ENCODE measurements around the gene ACTN4.

ACTN4 gene

DNA sequence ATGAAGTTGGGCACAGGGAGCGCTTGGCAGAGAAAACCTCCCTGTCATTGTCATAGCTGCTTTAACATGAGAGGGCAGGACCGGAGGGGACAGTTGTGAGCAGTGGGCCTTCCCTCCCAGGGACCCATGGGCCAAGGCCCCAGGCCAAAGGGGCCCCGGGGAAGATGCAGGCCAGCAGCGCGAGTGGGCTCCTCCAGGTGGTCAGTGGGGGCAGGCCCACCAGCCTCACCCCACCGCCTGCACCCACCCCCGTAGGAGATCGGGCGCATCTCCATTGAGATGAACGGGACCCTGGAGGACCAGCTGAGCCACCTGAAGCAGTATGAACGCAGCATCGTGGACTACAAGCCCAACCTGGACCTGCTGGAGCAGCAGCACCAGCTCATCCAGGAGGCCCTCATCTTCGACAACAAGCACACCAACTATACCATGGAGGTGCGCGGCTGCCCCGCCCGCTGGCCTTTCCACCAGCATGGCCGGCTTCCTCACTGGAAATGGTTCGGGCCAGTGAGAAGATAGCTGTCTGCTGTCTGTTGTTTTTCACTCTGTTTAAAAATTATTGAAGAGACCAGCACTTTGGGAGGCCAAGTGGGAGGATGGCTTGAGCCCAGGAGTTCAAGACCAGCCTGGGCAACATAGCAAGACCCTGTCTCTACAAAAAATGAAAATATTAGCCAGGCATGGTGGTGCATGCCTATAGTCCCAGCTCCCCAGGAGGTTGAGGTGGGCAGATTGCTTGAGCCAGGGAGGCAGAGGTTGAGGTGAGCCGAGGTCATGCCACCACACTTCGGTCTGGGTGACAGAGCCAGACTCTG, 78.2 kb downstream of the ACTN4 start:
- DNase-seq (ENCODE audit: low spot score) = no peak

DNA sequence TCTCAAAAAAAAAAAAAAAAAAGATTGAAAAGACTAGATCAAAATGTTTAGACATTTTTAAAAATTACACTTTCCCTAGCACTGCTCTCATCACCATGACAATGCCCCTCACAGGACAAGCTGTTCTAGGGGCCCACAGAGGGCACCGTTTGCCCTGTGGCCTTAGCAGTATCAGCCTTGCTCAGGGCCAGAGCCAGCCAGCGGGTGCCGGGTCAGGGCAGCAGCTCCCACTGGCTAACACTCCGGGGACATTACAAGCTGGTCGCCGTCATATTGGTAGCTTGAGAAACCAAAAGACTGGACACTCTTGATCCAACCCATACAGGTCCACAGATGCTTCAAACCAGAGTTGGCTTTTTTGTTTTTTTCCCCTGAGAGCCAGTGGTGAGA, 78.8 kb downstream of the ACTN4 start:
- no peak for DNase-seq (ENCODE audit: low spot score)

DNA sequence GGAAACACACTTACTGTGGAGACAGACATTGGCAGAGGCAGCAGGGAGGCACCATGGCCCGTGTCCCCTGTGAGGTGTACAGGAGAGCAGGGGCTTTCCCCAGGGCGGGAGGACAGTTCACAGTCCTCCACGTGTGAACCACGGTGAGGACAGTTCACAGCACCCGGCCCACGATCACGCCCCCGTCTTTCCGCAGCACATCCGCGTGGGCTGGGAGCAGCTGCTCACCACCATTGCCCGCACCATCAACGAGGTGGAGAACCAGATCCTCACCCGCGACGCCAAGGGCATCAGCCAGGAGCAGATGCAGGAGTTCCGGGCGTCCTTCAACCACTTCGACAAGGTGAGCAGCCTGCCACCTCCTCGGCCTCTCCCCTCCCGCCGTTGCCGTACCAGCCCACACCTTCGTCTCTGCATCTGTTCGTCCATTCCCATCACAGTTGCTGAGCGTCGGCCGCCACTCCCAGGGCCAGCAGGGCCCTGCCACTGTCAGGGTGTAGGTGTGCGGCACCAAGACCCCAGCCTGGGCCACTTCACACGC, 79.4 kb downstream of the ACTN4 start:
- no peak for DNase-seq (ENCODE audit: low spot score)

DNA sequence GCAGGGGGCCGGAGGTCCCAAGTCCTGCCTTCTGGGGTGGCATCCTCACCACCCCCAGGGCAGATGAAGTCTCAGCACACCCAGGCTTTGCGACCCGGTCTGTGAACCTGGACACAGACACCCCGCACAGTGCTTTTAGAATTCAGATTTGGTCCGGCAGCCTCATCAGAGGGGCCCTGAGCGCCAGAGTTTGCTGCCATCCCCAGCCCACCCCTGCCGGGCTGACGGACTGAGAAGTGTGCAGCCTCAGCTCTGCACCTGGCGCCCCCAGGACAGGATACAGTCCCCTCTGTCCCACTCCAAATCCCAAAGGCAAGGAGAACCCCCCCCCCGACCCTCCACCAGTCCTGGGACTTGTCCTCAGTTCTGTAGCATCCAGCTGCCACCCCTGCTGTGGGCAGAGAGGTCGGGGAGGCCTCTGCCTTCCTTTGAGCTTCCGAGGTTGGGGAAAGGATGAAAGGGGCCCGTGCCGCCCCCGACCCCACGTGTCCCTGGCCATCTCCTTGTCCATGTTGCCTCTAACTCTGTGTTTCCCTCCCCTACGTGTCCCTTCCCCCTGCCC, 79.9 kb downstream of the ACTN4 start:
- no peak for DNase-seq (ENCODE audit: low spot score)

DNA sequence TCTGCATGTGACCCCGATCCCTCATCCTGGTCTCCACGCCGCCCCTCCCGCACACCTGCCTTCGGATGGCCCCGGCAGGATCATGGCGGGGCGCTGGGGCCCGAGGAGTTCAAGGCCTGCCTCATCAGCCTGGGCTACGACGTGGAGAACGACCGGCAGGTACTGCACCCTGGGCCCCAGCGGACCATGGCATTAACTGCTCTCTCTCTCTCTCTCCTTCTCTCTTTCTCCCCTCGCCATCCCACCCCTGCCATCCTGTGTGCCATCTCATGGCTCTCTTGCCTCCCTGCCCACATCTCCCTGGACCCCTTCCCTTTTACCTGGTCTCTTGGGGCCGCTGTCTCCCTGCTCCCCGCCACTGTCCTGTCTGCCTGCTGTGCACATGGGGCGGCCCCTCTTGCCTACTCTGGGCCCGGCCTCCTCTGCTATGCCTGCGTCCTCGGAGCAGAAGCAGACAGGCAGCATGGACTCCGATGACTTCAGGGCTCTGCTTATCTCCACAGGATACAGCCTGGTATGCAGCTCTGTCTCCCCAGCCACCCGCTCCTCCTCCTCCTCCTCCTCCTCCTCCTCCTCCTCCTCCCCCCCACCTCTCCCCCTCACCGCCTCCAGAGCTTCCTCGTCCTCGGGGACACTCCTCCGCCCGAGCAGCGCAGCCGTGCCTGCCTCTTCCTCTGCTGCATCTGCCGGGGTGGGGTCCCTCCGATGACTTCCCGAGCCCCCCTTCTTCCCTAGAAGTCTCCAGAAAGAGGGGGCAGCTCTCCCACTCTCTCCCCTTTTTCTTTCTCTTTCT, 80.6 kb downstream of the ACTN4 start:
- DNase-seq (ENCODE audit: low spot score) = no peak

DNA sequence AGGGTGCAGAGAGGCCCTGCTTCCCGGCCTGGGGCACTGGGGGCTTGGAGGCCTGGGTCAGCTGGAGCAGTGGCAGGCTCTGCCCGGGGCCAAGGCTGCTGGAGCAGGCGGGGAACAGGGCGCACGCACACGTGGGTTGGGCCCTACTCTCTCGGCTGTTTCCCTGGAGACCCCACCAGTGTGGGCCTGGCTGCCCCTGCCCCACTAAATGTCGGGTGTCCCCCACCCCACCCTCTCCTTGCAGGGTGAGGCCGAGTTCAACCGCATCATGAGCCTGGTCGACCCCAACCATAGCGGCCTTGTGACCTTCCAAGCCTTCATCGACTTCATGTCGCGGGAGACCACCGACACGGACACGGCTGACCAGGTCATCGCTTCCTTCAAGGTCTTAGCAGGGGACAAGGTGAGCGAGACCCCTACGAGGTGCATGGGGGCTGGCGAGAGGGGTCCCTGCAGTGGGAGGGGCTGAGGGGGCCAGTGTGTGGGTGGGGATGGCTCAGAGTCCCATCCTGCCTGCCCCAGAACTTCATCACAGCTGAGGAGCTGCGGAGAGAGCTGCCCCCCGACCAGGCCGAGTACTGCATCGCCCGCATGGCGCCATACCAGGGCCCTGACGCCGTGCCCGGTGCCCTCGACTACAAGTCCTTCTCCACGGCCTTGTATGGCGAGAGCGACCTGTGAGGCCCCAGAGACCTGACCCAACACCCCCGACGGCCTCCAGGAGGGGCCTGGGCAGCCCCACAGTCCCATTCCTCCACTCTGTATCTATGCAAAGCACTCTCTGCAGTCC, 81.5 kb downstream of the ACTN4 start:
- no peak for DNase-seq (ENCODE audit: low spot score)

DNA sequence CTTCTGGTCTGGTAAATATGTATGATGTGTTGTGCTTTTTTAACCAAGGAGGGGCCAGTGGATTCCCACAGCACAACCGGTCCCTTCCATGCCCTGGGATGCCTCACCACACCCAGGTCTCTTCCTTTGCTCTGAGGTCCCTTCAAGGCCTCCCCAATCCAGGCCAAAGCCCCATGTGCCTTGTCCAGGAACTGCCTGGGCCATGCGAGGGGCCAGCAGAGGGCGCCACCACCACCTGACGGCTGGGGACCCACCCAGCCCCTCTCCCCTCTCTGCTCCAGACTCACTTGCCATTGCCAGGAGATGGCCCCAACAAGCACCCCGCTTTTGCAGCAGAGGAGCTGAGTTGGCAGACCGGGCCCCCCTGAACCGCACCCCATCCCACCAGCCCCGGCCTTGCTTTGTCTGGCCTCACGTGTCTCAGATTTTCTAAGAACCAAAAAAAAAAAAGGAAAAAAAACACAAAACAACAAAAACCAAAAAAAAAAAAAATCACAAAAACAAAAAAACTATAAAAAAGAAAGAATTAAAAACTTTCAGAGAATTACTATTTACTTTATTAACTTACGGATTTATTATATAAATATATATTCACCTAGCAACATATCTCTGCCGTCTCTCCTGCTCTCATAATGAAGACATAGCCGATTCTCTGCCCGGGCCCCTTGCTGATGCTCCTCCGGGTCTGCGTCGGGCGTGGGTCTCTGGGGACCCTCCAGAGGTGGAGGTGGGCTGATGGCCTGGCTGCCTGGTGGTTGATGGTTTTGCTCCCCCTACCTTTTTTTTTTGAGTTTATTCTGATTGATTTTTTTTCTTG, 82.4 kb downstream of the ACTN4 start:
- DNase-seq (ENCODE audit: low spot score) = peak; percentile 75

DNA sequence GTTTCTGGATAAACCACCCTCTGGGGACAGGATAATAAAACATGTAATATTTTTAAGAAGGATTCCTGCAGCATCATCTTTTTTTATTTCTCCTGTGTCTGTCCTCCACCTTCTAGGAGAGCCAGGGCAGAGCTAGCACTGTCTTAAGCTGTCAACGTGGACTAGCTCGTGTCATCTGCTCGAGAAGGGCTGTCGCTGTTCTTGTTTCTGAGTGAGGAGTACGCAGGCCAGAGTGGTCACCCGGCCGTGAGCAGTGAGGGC, 83.0 kb downstream of the ACTN4 start:
- no peak for DNase-seq (ENCODE audit: low spot score)

DNA sequence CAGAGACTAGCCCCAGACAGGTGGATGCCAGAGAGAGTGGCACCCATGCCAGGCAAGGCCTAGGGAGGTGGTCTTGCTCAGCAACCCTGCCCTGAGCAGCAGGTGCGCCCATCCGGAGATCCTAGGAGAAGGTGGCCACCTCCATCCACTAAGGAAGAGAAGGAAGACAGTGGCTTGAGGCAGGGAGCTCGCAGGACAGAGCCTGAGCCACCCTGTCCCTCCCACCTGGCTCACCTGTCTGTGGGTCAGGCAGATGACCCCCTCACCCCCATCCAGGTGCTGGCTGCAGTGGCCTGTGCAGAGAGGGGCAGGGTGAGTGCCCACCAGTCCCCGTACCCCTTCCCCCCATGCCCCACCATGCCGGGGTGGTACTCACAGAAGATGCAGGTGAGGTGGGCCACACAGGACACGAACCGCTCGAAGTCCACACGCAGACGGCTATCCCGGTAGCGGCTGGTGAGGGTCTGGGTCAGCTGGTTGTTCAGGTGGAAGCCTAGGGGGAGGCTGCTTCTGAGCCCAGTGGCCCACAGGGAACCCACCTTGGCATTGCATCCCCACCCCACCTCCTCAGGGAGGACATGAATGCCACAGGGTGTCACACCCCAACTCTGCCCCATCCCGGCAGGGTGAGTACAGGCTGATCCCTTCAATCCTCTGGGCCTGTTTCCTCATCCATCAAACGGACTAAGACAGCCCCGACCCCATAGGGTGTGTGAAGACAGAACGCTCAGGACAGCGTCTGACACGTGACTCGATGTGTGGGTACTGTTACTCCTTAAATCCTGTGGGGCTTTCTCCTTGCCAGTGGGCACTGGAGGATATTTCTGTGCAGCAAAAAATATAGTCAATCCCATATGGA, 83.5 kb downstream of the ACTN4 start:
- no peak for DNase-seq (ENCODE audit: low spot score)

DNA sequence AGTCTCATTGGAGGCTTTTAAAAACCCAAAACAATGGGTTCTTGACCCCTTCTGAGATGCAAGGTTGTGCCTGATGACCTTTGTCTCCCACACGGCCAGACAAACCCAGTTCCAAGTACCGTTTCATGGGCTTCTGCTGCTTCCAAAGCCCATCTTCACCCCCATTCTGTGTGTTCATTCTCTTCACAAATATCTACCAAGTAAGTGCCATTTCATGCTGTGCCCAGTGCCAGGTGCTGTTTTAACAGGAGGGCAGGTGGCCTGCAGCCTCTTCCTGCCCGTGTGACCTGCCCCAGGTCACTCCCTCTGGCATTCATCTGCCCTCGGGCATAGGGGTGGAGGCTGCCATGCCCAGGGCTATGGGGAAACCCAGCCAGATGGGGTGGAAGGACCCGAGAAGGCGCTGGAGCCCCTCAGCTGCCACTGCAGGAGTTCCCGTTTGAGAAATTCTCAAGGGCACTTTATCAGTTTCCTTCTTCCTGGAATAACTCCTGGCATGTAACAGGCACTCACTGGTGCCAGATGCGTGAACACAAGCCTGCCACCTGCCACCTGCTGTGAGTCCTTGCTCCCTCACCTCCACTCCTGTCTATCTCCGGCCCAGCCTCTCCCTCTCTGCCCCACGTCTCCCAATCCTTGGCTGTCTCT, 84.3 kb downstream of the ACTN4 start:
- no peak for DNase-seq (ENCODE audit: low spot score)

DNA sequence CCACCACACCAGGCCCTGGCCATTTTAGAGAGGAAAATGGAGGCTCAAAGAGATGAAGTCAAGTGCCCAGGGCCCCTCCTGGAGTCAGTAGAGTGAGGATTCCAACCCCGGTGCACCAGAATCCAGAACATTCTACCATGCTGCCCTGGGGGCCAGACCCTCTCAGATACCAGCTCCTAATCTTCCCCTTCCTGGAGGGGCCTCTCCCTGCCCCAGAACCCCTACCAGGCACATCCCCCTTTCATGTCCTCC, 85.7 kb downstream of the ACTN4 start:
- no peak for DNase-seq (ENCODE audit: low spot score)

DNA sequence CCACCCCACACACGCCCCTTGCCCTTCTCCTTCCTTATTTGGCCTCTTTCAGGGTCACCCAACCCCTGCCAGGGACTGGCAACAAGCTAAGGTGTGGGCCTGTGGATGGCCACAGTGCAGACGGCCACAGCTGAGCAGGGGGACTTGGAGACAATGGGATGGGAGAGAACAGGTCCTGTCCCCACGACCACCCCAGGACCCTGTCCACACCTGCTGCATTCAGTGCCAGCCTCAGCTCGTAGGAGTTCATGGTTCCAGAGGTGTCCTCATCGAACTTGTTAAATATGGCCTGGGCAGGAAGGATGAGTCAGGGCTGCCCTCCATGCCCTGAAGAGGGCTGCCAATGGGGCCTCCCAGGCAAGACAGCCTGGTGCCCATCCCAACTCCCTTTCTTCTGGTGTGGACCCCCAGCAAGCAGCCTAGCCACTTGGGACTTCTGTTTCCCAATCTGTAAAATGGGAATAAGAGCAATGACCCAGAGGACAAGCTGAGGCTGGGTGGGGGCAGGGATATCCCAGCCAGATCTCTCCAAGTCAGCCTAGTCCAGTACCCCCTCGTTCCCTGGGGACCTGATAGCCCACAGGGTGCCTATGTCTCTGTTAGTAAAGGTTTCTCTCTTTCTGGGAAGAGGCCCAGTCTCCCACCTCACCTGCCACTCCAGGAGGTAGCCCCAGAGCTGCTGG, 86.2 kb downstream of the ACTN4 start:
- DNase-seq (ENCODE audit: low spot score) = no peak

DNA sequence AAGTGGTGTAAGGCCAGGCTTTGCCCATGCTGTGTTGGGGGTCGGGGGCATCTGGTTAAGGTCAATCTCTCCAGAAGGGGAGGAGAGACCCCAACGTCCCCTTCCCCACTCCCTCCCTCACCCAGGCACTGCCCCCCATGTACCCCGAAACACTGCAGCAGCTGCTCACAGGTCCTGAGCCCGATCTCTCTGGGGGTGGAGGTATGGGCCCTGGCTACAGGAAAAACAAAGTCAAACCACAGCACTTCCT, 86.7 kb downstream of the ACTN4 start:
- peak; percentile 55 for DNase-seq (ENCODE audit: low spot score)

DNA sequence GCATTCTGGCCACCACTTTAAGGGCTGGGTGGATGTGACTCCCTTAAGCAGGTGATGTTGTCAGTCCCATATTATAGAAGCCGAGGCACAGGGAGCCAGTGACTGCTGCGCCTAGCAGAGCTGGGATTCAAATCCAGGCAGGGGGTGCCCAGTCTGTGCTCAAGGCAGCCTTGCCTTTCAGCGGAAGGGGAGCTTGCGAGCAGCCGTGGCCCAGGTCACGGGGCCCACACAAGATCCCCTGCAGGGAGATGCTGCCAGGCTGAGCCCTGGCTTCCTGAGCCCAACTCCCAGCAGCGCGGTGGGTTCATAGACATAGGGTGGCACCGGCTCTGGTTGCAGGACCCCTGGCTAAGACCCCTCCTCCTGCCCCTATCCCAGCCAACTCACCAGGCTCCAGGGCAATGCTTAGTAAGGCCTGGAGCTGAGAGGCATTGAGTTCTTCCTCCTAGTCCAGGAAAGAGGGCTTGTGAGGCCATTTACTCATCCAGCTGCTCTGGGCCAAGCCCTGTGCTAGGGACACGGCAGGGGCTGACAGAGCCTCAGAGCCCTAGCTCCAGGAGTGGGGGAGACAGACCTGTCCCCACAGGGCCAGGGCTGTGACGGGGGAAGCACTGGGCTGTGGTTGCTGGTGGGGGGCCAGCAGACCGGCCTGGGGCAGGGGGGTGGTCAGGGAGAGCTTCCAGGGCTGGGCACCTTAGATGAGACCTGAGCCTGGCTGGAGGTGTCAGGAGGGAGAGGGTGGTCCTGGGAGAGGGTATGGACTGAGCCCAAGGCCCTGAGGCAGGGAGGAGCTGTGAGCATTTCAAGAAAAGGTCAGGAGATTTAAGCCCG, 87.2 kb downstream of the ACTN4 start:
- peak; percentile 45 for DNase-seq (ENCODE audit: low spot score)

DNA sequence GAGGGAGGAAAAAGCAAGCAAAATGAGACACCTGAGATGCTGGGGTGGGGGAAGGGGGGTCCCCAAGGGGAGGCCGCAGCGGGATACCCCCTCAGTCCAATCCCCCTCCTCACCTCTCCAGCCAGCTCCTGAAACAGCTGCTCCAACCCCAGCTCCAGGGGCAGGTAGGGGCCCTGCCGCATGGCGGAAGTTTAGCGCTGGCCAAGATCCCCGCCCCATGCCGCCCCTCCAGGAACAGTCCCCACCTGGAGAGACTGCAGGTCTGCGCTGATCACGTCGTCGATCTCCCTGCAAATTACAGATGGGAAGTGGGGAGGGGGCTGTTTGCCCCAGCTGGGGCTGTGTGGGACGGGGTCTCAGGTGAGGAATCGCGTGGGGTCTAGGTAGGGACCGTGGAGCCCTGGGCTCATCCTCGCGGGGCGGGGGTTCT, 87.8 kb downstream of the ACTN4 start:
- peak; percentile 71 for DNase-seq (ENCODE audit: low spot score)

DNA sequence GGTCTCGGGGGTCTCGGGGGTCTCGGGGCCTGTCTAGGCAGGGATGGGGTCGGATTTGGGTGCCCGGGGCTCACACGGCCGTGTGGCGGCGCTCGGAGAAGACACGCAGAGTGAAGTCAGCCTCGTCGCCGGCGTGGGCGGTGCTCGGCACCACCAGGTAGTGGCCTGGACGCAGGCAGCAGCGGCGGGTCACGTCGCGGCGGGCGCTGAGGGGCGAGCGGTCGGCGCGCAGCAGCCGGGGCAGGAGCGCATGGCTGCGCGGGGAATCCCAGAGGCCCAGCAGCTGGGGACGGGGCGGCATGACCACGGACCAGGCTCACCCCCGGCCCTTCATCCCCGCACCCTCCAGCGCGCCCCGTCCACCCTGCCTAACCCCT, 88.6 kb downstream of the ACTN4 start:
- peak; percentile 57 for DNase-seq (ENCODE audit: low spot score)

DNA sequence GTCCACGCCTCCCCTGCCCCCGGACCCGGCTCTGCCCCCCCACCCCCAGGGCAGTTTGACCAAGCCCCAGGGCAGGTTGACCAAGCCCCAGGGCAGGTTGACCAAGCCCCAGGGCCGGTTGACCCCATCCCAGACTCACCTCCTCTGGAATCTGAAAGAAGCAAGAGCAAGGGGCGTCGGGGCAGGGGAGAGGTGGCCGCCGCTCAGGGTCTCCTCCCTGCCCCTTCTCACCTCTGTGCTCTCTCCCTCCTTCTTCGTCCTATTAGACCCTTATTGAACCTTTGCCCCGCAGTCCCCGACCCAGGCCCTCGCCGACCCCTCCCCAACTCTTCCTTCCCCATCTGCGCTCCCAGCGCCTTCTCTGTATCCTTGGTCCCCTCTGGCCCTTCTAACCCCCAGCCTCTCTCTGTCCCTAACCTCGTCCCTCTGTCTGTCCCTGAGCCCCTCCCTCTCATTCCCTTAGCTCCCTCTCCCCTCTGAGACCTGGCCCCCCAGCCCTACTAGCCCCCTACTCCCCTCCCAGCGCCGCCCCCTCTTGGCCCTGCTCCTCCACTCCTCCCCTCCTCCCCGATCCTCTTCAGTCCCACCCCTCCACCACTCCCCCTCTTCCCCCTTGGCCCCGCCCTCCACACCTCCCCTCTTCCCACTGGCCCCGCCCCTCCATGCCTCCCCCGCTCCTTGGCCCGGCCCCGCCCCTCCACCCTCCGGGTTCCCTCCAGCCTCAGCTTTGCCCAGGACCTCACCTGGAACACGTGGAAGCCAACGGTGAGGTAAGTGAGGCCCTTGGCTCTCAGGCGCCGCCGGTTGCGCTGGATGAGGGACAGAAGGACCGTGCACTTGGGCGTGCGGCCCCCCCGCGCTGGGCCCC, 89.2 kb downstream of the ACTN4 start:
- peak; percentile 83 for DNase-seq (ENCODE audit: low spot score)

DNA sequence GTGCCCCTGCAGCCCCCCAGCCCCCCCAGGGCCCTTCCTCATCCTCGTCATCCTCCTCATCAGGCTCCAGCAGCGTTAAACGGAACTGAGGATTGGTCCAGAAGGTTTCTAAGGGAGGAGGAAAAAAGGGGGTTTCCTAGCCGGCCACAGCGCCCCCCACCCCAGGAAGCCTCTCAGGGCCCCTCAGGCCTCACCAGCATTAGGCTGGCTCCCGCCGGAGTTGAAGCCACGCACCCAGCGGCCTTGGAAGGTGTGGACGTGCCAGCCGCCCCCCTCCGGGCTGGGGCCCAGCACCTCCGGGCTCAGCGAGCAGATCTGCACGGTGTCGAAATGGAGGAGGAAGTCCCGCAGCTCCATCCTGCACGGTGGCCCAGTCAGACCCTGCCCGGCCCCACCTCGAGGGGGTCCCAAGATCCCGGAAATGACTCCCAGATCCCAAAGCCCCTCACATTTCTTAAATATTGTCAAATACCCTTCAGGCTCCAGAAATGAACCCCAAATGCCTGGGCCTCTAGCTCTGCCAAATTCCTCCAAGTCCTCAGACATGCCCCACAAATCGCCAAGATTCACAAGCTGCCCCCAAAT, 89.9 kb downstream of the ACTN4 start:
- no peak for DNase-seq (ENCODE audit: low spot score)
